GM10248 (cell line): ENCODE measurements around the gene LY6G5C.
"Not testable (repeated sequence)": the region's sequence is repeated elsewhere in the genome, so short reads cannot be mapped to it uniquely, and the experiment has no call there.

Source experiments
- CTCF ChIA-PET: fragments of 300-600 bp; sonication (Branson Sonifier 250); formaldehyde crosslinking; extraction: SDS; loops from one replicate; lab custom pipeline; 2021; ENCODE audit warnings: antibody characterized with exemption; lab: Yijun Ruan, JAX
- POLR2A ChIA-PET: fragments of 350-650 bp; sonication (Branson Sonifier 250); formaldehyde crosslinking; extraction: SDS; loops from one replicate; lab custom pipeline; 2020; ENCODE audit warnings: antibody characterized with exemption; lab: Yijun Ruan, JAX
- DNase-seq: peaks from one replicate; pipeline ENCODE4 v3.0.0; 2012; ENCODE audit errors: extremely low spot score
- CTCF ChIP-seq: IDR thresholded peaks from 2 replicates; pipeline ENCODE4 v1.5.1; 2012; ENCODE audit warnings: mild to moderate bottlenecking, low read depth; ENCODE audit errors: extremely low read depth, missing control alignments, control extremely low read depth

Gene LY6G5C

GRCh38 chr6:31713991-31714684 lies 33.3 kb upstream of the LY6G5C start:
- ChIA-PET POLR2A (no interaction called here), CTCF (interaction anchor here (0.9 to 3.1 kb wide), 6 partner anchors 10 to 238 kb away, joined by 3 to 21 read pairs (median 6); partner anchors contain the start of genes ABHD16A, DDAH2 and MPIG6B)
- TF ChIP-seq CTCF = no peak
- no peak for DNase-seq

GRCh38 chr6:31713465-31713864 lies 32.6 kb upstream of the LY6G5C start:
- DNase-seq = no peak
- no peak for TF ChIP-seq CTCF
- ChIA-PET CTCF (interaction anchor here (1.0 to 3.1 kb wide), 5 partner anchors 10 to 25 kb away, joined by 4 to 21 read pairs (median 7); partner anchors contain the start of genes ABHD16A, DDAH2 and MPIG6B), POLR2A (no interaction called here)

- CTCF ChIA-PET = interaction anchor here (1.5 to 4.3 kb wide), 3 partner anchors 13 to 57 kb away, joined by 5 to 14 read pairs (median 5); partner anchors contain the start of gene DDAH2
- TF ChIP-seq CTCF = no peak
- POLR2A ChIA-PET = interaction anchor here (0.8 kb wide), 1 partner anchor 13 kb away, joined by 5 read pairs; no protein-coding TSS in a partner anchor
- no peak for DNase-seq
Observed at GRCh38 chr6:31712296-31712695, 31.4 kb upstream of the LY6G5C start.

- no peak for DNase-seq
- no peak for TF ChIP-seq CTCF
- CTCF ChIA-PET = interaction anchor here (1.5 to 4.3 kb wide), 4 partner anchors 14 to 119 kb away, joined by 4 to 14 read pairs (median 5); partner anchors contain the start of gene DDAH2
- POLR2A ChIA-PET = interaction anchor here (1.2 kb wide), 1 partner anchor 16 kb away, joined by 3 read pairs; no protein-coding TSS in a partner anchor
Observed at GRCh38 chr6:31711233-31711632, 30.4 kb upstream of the LY6G5C start.

- no peak for TF ChIP-seq CTCF
- ChIA-PET POLR2A (interaction anchor here (0.6 to 1.2 kb wide), 2 partner anchors 17 to 186 kb away, joined by 3 to 7 read pairs; no protein-coding TSS in a partner anchor), CTCF (interaction anchor here (1.5 to 4.3 kb wide), 4 partner anchors 15 to 119 kb away, joined by 4 to 14 read pairs (median 5); partner anchors contain the start of gene DDAH2)
- DNase-seq = no peak
Observed at GRCh38 chr6:31710523-31711219, 29.8 kb upstream of the LY6G5C start.

GRCh38 chr6:31709157-31709556 lies 28.3 kb upstream of the LY6G5C start:
- POLR2A ChIA-PET, DNase-seq: not testable (repeated sequence)
- CTCF ChIA-PET = interaction anchor here (1.6 to 4.3 kb wide), 2 partner anchors 11 to 20 kb away, joined by 3 to 14 read pairs; partner anchors contain the start of gene DDAH2
